Glutamatergic neuron (in vitro differentiated cells): ENCODE data around the gene VPS13D. TPM values are rescaled to one million over a fixed set of nuclear protein-coding genes. Genes with fewer than 3 reads are reported as not detected.

Experiments
- DNase-seq: peaks from one replicate; pipeline ENCODE4 v3.0.0; 2022
- H3K27ac Mint-ChIP-seq: one replicate; pipeline ENCODE4 v1.8.0; 2020; ENCODE audit warnings: mild to moderate bottlenecking, mixed read lengths, inconsistent platforms; ENCODE audit not compliant: unreplicated experiment
- H3K27me3 Mint-ChIP-seq: one replicate; pipeline ENCODE4 v1.8.0; 2020; ENCODE audit warnings: mild to moderate bottlenecking, moderate library complexity, mixed read lengths, inconsistent platforms; ENCODE audit not compliant: unreplicated experiment
- H3K36me3 Mint-ChIP-seq: one replicate; pipeline ENCODE4 v1.8.0; 2020; ENCODE audit warnings: mild to moderate bottlenecking, mixed read lengths, inconsistent platforms; ENCODE audit not compliant: unreplicated experiment
- H3K4me1 Mint-ChIP-seq: one replicate; pipeline ENCODE4 v1.8.0; 2020; ENCODE audit warnings: mild to moderate bottlenecking, low read depth, mixed read lengths, inconsistent platforms; ENCODE audit not compliant: unreplicated experiment
- H3K4me3 Mint-ChIP-seq: one replicate; pipeline ENCODE4 v1.8.0; 2020; ENCODE audit warnings: mild to moderate bottlenecking, mixed read lengths, inconsistent platforms; ENCODE audit not compliant: unreplicated experiment
- H3K9me3 Mint-ChIP-seq: one replicate; pipeline ENCODE4 v1.8.0; 2020; ENCODE audit warnings: mild to moderate bottlenecking, moderate library complexity, mixed read lengths, inconsistent platforms; ENCODE audit not compliant: unreplicated experiment
- CTCF ChIP-seq: fragments of 200-600 bp; sonication (generic); IDR thresholded peaks from one replicate; pipeline ENCODE4 v1.5.0; 2021; ENCODE audit not compliant: partially characterized antibody, unreplicated experiment
- total RNA-seq: library from RNA; stranded (reverse); fragmentation: NEBNext Ultra II Directional; extraction: Animal tissue kit (Norgen Biotek cat#: 25700); gene quantifications from one replicate; pipeline ENCODE4 v1.2.1, GENCODE V29; 2021; ENCODE audit not compliant: unreplicated experiment

Gene VPS13D
- total RNA-seq, 1 donor from 2014 or later = 32.8 TPM

- no peak overlapping the region for H3K27ac Mint-ChIP-seq
Measured at GRCh38 chr1:12376236-12377045, 146.6 kb downstream of the VPS13D start.

GRCh38 chr1:12380326-12381249 is 150.8 kb downstream of the VPS13D start:
- Mint-ChIP-seq H3K4me1 (no peaks in the 10 kb centered on the region), H3K27ac (no peak overlapping the region), H3K4me3 (no peak overlapping the region), H3K27me3 (peaks cover 2% of the 10 kb centered on the region), H3K36me3 (peaks cover under 1% of the 10 kb centered on the region), H3K9me3 (no peaks in the 10 kb centered on the region)
- DNase-seq = no peak
- no peak for TF ChIP-seq CTCF

More at GRCh38 chr1:12376236-12377045, 146.6 kb downstream of the VPS13D start:
- Mint-ChIP-seq H3K4me1 (no peaks in the 10 kb centered on the region), H3K36me3 (no peaks in the 10 kb centered on the region), H3K27me3 (peaks cover 2% of the 10 kb centered on the region), H3K4me3 (no peak overlapping the region), H3K9me3 (no peaks in the 10 kb centered on the region)
- DNase-seq = no peak
- TF ChIP-seq CTCF = no peak

GRCh38 chr1:12383001-12383400 is 153.2 kb downstream of the VPS13D start:
- no peak for TF ChIP-seq CTCF
- Mint-ChIP-seq H3K9me3 (peaks cover 4% of the 10 kb centered on the region), H3K27me3 (no peaks in the 10 kb centered on the region), H3K4me1 (no peaks in the 10 kb centered on the region), H3K4me3 (no peak overlapping the region), H3K27ac (no peak overlapping the region), H3K36me3 (peaks cover 25% of the 10 kb centered on the region)
- DNase-seq = no peak

- Mint-ChIP-seq H3K4me3 (no peak overlapping the region), H3K4me1 (no peaks in the 10 kb centered on the region), H3K36me3 (peaks cover 30% of the 10 kb centered on the region), H3K27me3 (no peaks in the 10 kb centered on the region), H3K27ac (no peak overlapping the region), H3K9me3 (peaks cover 4% of the 10 kb centered on the region)
- TF ChIP-seq CTCF = no peak
- no peak for DNase-seq
Measured at GRCh38 chr1:12383786-12384185, 154.0 kb downstream of the VPS13D start.
